LNCAP (cell line): ENCODE results near the gene ATP6V1F.

ENCODE experiments used
- CTCF ChIP-seq: fragments of 450-650 bp; IDR thresholded peaks from 2 replicates; pipeline ENCODE4 v1.5.1; 2017; ENCODE audit warnings: mild to moderate bottlenecking

The ATP6V1F gene

GRCh38 chr7:128832880-128833147 lies 29.8 kb upstream of the ATP6V1F start:
- TF ChIP-seq CTCF: no peak

- no peak for TF ChIP-seq CTCF
Observed at GRCh38 chr7:128833148-128833945, 29.3 kb upstream of the ATP6V1F start.

- no peak for TF ChIP-seq CTCF
Observed at GRCh38 chr7:128833946-128834325, 28.7 kb upstream of the ATP6V1F start.

- no peak for TF ChIP-seq CTCF
Observed at GRCh38 chr7:128835231-128835751, 27.4 kb upstream of the ATP6V1F start.

- no peak for TF ChIP-seq CTCF
Observed at GRCh38 chr7:128835790-128836641, 26.6 kb upstream of the ATP6V1F start.

- TF ChIP-seq CTCF: no peak
Observed at GRCh38 chr7:128836729-128837348, 25.8 kb upstream of the ATP6V1F start.

- TF ChIP-seq CTCF: no peak
Observed at GRCh38 chr7:128837521-128837921, 25.1 kb upstream of the ATP6V1F start.
